ENCODE data around the gene RPS16. TPM values are rescaled to one million over a fixed set of nuclear protein-coding genes. Genes with fewer than 3 reads are reported as not detected.

RPS16 gene
- polyA plus RNA-seq, 3 donors = 1,189 to 1,428 (median 1,311) TPM

- no peak for DNase-seq (ENCODE audit: extremely low read depth in 1 of 11, low read depth in 9 of 11, low spot score in 4 of 11)
Observed at GRCh38 chr19:39405958-39406655, 29.6 kb downstream of the RPS16 start.

GRCh38 chr19:39405261-39405957, 30.3 kb downstream of the RPS16 start:
- DNase-seq (ENCODE audit: extremely low read depth in 1 of 11, low read depth in 9 of 11, low spot score in 4 of 11) = no peak

- peak in 10 of 11 donors; percentile 63 to 89 (median 86) for DNase-seq (ENCODE audit: extremely low read depth in 1 of 11, low read depth in 9 of 11, low spot score in 4 of 11)
Observed at GRCh38 chr19:39403331-39404312, 32.1 kb downstream of the RPS16 start.

GRCh38 chr19:39402346-39403300, 33.1 kb downstream of the RPS16 start:
- DNase-seq (ENCODE audit: extremely low read depth in 1 of 11, low read depth in 9 of 11, low spot score in 4 of 11) = peak in 10 of 11 donors; percentile 78 to 92 (median 88)

GRCh38 chr19:39401549-39402345, 34.0 kb downstream of the RPS16 start:
- DNase-seq (ENCODE audit: extremely low read depth in 1 of 11, low read depth in 9 of 11, low spot score in 4 of 11) = no peak

GRCh38 chr19:39401070-39401548, 34.6 kb downstream of the RPS16 start:
- no peak for DNase-seq (ENCODE audit: extremely low read depth in 1 of 11, low read depth in 9 of 11, low spot score in 4 of 11)

GRCh38 chr19:39400061-39400460, 35.7 kb downstream of the RPS16 start:
- DNase-seq (ENCODE audit: extremely low read depth in 1 of 11, low read depth in 9 of 11, low spot score in 4 of 11) = no peak

- DNase-seq (ENCODE audit: extremely low read depth in 1 of 11, low read depth in 9 of 11, low spot score in 4 of 11) = no peak
Observed at GRCh38 chr19:39399668-39400050, 36.1 kb downstream of the RPS16 start.

- DNase-seq (ENCODE audit: extremely low read depth in 1 of 11, low read depth in 9 of 11, low spot score in 4 of 11) = no peak
Observed at GRCh38 chr19:39398297-39398864, 37.4 kb downstream of the RPS16 start.

- peak in 4 of 11 donors; percentile 61 to 78 (median 66) for DNase-seq (ENCODE audit: extremely low read depth in 1 of 11, low read depth in 9 of 11, low spot score in 4 of 11)
Observed at GRCh38 chr19:39397360-39398296, 38.1 kb downstream of the RPS16 start.

GRCh38 chr19:39390751-39391437, 44.9 kb downstream of the RPS16 start, which contains the start of the genes MED29 and PAF1:
Gene MED29, plus strand, starts transcription at chr19:39391378. Its CDS starts 45 bp downstream, at chr19:39391423.
Gene PAF1, minus strand, starts transcription at chr19:39391106. Its CDS starts 242 bp downstream, at chr19:39390864.
- peak; percentile 98 to 100 (median 99) for DNase-seq (ENCODE audit: extremely low read depth in 1 of 11, low read depth in 9 of 11, low spot score in 4 of 11)

- peak in 1 of 11 donors; percentile 51 for DNase-seq (ENCODE audit: extremely low read depth in 1 of 11, low read depth in 9 of 11, low spot score in 4 of 11)
Observed at GRCh38 chr19:39390451-39390750, 45.3 kb downstream of the RPS16 start.

- DNase-seq (ENCODE audit: extremely low read depth in 1 of 11, low read depth in 9 of 11, low spot score in 4 of 11) = no peak
Observed at GRCh38 chr19:39389631-39390414, 45.9 kb downstream of the RPS16 start.

- DNase-seq (ENCODE audit: extremely low read depth in 1 of 11, low read depth in 9 of 11, low spot score in 4 of 11) = no peak
Observed at GRCh38 chr19:39388657-39389056, 47.1 kb downstream of the RPS16 start.

GRCh38 chr19:39386557-39386956, 49.2 kb downstream of the RPS16 start:
- DNase-seq (ENCODE audit: extremely low read depth in 1 of 11, low read depth in 9 of 11, low spot score in 4 of 11) = no peak

Measured in renal cortex interstitium (tissue), 11 donors.